Inflammatory macrophage treated with lipopolysaccharide for 4 hours (primary cell): Measurements from ENCODE around the gene RTN3.
A peak's percentile ranks its signal among the peaks of the same experiment; 100 is the strongest.

Experiments used
- DNase-seq: peaks from one replicate; pipeline ENCODE4 v3.0.0-alpha.2; 2020

Gene RTN3

GRCh38 chr11:63738720-63739360 is 57.5 kb downstream of the RTN3 start:
- DNase-seq = peak; percentile 80

DNA sequence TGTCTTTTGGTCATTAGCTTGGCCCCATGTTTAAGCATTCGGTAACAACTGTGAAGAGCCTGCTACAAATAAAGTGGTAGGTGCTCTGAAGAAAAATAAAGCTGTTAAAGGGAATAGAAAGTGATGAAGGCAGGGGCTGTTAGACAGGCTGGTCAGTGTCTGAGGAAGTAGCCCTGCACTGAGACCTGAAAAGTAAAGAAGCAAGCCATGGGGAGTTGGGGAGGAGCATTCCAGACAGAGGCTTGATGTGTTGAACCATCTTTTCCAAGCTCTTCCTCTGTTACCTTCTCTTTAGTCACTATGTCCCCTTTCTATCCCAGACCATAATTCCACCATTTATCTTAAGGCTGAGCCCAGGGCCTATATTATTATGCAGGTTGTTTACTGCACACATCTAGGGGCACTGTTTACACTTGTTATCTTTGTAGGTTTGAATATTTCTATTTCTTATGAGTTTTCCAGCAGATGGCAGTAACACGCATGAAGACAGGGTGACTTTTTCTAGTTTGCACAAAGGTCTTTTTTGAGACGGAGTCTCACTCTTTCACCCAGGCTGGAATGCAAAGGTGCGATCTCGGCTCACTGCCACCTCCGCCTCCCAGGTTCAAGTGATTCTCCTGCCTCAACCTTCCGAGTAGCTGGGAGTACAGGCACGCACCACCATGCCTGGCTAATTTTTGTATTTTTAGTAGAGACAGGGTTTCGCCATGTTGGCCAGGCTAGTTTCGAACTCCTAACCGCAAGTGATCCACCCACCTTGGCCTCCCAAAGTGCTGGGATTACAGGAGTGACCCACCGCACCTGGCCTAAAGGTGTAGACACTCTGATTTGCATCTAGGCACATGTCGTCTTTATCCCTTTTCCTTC is 64.2 kb downstream of the RTN3 start:
- no peak for DNase-seq

DNA sequence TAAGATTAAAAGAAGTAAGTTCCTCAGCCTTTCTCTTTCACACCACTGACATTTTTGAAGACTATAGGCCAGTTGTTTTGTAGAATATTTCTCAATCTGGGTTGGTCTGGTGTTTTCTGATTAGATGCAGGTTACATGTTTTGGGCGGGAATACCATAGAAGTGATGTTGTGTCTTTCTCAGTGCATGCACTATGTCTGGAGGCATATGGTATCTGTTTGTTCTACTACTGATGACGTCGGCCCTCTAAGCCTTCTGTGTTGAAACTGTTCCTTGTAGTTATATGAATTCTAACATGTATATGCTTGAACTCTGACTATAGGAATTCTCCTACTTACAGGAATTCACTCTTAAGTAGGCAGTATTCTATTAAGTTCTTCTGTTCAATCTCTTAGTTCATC is 65.7 kb downstream of the RTN3 start:
- DNase-seq = no peak

DNA sequence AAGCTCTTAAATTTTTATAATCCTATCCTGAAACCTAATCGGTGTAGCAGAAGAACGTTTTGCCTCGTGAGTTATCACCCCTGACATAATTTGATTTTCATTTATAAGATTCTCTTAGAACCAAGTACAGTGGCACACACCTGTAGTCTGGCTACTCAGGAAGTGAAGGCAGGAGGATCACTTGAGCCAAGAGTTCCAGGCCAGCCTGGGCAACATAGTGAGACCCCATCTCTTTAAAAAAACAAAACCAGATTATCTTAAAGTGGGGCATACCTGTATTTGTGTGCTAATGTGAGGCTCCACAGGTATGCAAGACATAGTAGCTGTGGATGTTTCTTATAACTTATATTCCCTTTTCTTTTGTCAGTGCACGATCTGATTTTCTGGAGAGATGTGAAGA is 68.3 kb downstream of the RTN3 start:
- DNase-seq = no peak

GRCh38 chr11:63756919-63757761 is 75.8 kb downstream of the RTN3 start:
- no peak for DNase-seq

DNA sequence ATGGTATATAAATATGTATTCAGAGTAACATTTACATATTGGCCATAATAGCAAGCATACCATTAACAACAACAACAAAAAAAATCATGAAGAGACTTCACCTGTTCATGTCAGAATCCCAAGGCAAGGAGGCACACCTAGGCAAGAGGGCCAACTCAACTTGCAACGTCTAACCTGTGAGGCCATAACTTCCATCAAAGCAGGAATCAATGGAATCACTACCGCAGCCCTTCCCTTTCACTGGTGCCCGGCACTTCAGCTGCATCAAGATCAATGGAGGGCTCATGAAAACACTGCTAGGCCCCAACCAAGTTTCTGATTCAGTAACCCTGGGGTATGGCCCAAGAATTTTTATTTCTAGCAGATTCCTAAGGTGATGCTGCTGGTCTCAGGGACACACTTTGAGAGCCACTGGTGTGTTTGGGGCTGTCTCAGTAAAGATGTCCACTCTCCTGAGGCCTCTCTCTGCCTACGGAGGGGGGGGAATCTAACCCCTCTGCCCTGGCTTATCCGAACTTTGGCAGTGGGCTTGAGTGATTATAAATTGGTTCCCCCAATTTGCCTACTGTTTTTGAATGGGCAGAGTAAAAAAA is 79.3 kb downstream of the RTN3 start:
- no peak for DNase-seq

GRCh38 chr11:63761188-63761587 is 79.9 kb downstream of the RTN3 start:
- no peak for DNase-seq

- no peak for DNase-seq
Measured at GRCh38 chr11:63761931-63762653, 80.8 kb downstream of the RTN3 start.

DNA sequence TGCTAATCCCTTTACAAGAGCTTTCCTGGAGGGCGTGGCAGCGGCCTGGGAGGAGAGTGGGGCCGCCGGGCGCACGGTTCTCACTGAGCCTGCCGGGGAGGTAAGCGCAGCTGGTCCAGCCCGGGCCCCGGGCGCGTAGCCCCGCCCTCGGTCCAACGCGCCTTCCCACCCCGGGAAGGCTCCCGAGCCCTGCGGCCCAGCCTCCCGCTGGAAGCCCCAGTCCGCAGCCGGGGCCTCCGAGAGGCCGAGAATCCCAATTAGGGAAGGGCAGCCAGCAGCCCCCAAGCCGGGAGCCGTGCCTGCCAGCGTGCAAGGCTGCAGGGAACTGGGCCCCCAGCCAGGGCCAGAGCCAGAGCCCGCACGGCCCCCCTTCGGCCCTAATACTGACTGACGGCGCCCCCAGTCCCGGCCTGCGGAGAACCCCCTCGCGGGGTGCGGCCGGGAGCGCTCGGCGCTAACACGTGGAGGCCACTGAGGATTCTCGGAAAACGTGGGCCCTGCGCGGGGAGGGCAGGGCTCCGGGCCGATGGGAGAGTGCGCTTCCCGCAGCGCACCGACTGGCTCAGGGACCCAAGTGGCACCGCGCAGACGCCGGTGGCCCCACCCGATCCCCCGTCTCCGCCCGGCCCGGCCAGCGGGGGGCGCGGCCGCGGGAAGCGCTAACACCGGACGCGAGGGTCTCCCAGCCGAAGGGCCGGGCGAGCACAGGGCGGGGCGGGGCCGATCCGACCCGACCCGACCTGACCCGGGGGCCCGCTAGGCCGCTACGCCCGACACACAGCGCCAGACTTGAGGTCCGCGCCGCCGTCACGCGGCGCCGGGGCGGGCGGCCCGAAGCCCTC is 81.6 kb downstream of the RTN3 start:
- DNase-seq = no peak

DNA sequence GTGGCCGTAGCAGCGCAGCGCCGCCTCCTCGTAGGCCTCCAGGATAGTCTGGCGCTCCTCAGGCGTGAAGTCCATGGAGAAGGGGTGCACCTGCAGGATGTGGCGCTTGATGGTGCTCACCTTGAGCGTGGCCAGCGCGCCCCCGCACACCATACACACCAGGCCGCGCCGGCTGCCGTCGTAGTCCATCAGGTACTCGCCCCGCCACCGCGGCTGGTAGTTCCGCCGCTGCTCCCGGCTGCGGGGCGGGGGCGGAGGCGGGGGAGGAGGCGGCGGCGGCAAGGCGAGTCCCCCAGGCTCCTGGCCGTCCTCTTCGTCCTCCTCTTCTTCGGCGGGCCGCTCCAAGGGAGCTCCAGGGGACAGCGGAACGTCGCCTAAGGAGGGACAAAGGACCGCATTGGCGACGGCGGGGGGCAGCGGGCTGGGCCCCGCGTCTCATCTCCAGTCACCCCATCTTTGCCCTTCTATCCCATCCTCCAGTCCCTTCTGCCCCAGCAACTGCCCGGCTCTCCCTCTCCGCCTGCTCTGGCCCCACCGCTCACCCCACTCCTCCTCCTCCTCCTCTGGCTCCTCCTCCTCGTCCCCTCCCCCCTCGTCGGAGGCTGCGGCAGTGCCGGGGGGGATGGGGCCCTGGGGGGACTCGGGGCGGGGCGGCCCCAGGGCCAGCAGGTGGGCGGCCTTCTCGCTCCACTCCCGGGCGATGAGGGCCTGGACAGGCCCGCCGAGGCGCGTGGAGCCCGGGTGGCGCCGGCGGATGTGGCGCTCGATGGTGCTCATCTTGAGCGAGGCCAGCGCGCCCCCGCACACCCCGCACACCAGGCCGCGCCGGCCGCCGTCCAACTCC is 82.4 kb downstream of the RTN3 start:
- DNase-seq = no peak

DNA sequence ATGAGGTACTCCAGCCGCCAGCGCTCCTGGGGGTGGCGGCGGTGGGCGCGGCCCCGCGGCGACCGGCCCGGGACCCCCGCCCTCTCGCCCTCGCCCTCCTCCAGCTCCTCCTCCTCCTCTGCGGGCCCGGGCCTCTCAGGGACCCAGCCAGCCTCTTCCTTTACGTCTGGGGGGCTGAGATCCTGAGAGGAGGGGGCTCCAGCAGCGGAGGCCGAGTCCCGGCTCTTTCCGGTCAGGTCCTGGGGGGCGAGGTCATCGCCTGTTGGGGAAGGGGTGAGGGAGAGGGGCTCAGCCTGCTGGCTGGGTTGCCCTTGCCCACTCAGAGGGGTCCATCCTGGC is 83.0 kb downstream of the RTN3 start:
- DNase-seq = no peak

DNA sequence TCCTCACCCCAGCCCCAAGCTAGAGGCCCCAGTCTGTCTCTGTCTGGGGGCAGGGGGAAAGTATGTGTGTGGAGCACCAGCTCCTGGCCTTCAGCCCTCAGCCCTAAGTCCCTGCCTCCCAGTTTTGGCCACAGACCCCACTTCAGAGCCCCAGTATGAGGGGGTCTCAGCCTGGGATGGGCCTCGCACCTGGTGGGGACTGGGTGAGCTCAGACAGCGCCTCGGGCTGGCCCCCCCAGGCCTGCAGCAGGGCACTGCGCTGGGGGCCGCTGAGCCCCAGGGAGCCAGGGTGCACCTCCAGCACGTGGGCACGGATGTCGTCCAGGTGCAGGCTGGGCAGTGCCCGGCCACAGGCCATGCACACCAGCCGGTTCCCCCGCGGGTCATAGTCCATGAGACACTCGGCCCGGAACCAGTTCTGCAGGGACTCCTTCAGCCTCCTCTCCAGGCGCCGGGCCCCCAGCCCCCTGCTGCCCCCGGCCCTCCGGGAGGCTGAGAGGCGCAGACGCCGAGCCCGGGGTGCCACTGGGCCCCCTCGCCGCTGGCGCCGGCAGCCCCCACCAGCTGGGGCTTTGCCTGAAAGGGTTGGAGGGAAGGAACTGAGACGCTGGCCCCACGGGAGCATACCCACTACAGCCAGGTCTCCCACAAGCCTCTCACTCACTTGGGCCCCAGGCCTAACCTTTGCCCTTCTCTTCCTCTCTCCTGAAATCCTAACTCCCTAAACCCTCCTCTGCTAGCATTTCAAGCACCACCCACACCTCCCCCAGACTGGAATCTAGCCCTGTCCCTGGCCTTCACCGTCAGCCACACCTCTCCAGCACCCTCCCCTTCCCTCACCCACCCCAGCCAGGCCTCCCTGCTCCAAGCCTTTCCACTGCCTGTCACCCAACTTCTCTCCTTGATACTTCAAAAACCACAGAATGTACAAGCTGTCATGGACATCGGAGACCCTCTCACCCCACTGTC is 83.7 kb downstream of the RTN3 start:
- DNase-seq = no peak

- DNase-seq = no peak
Measured at GRCh38 chr11:63765688-63766241, 84.5 kb downstream of the RTN3 start.

DNA sequence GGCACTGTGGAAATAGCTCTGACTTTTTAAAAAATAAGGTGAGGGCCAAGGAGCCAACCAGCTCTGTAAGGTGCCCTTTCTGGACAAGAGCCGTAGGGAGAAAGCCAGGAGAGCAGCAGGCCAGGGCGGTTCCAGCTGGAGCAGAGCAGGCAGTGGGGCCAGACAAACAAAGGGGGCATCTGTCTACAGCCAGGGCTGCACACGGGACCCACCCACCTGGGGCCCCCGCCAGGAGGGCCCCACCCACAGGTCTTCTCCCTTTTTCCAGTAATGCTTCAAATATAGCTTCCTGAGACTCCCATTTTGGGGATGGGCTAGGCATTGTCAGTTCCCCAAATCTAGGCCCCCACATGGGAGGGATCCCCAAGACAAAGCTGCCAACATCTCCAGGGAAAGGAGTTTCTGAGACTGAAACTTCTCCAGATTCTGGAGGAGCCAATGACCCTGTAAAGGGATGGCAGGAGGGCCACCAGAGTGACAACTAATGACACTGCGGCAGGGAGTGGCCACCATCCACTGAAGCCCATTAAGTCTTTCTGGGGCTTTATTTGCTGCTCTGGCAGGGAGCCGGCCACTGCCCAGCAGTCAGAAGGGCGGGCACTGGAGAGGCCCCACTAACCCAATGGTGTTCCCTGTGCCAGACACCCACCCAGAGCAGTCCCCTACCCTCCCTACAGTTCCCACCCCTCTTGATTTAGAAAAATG is 85.4 kb downstream of the RTN3 start:
- DNase-seq = no peak

DNA sequence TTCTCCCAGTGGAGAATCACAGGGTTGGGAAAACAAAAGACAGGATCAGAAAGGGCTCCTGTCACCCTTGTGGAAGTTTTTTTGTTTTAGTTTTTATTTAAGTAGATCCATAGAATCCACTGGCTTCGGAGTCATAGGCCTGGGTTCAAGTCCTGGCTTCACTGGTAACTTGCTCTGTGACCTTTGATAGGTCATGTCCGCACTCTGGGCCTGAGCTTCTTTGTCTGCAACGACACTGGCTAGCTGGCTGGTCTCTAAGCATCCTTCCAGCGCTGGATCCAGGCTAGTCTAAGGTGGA is 85.9 kb downstream of the RTN3 start:
- no peak for DNase-seq

GRCh38 chr11:63767565-63768236 is 86.4 kb downstream of the RTN3 start:
- DNase-seq = peak; percentile 41

- DNase-seq = peak; percentile 8
Measured at GRCh38 chr11:63768237-63769041, 87.1 kb downstream of the RTN3 start, which contains the start of gene ZFTA. ZFTA (minus strand) TSS chr11:63768775; CDS start chr11:63768622, 153 bp downstream.
